GM18951 (cell line): Measurements from ENCODE around the gene APOA1.

Experiments
- POLR2A ChIP-seq: IDR thresholded peaks from 4 replicates; pipeline ENCODE4 v1.6.1; 2011; ENCODE audit warnings: mild to moderate bottlenecking; ENCODE audit not compliant: insufficient read length, insufficient read depth; ENCODE audit errors: extremely low read depth
- in situ Hi-C: fragments of 300-500 bp; cut with MboI; formaldehyde crosslinking; loops from one replicate; pipeline ENCODE4 v1.12.0; 2022; ENCODE audit warnings: low sequenced_read_pairs, mixed read lengths, inconsistent platforms; ENCODE audit not compliant: unreplicated experiment

The APOA1 gene

GRCh38 chr11:116826751-116827431 lies 10.5 kb downstream of the APOA1 start:
- in situ Hi-C loops, result no loop called here

GRCh38 chr11:116825854-116826750 lies 11.3 kb downstream of the APOA1 start:
- TF ChIP-seq POLR2A, result no peak
- in situ Hi-C loops, result no loop called here

More at GRCh38 chr11:116826751-116827431, 10.5 kb downstream of the APOA1 start:
- TF ChIP-seq POLR2A, result no peak

- no peak for TF ChIP-seq POLR2A
- in situ Hi-C loops, result no loop called here
Observed at GRCh38 chr11:116825434-116825833, 12.0 kb downstream of the APOA1 start.

- in situ Hi-C loops, result no loop called here
- no peak for TF ChIP-seq POLR2A
Observed at GRCh38 chr11:116823031-116823843, 14.2 kb downstream of the APOA1 start, which contains the start of gene APOA4. Gene APOA4 (minus strand): TSS chr11:116823304. CDS start chr11:116823191, 113 bp downstream.

- TF ChIP-seq POLR2A, result no peak
- in situ Hi-C loops, result no loop called here
Observed at GRCh38 chr11:116822575-116822974, 14.8 kb downstream of the APOA1 start.

- in situ Hi-C loops, result no loop called here
- no peak for TF ChIP-seq POLR2A
Observed at GRCh38 chr11:116821050-116821918, 16.1 kb downstream of the APOA1 start.

- in situ Hi-C loops, result no loop called here
Observed at GRCh38 chr11:116819049-116819448, 18.4 kb downstream of the APOA1 start.

GRCh38 chr11:116814502-116814901 lies 22.9 kb downstream of the APOA1 start:
- no peak for TF ChIP-seq POLR2A
- in situ Hi-C loops, result no loop called here

More at GRCh38 chr11:116819049-116819448, 18.4 kb downstream of the APOA1 start:
- no peak for TF ChIP-seq POLR2A

GRCh38 chr11:116813781-116814471 lies 23.5 kb downstream of the APOA1 start:
- in situ Hi-C loops, result no loop called here

GRCh38 chr11:116813170-116813569 lies 24.3 kb downstream of the APOA1 start:
- in situ Hi-C loops, result no loop called here
- no peak for TF ChIP-seq POLR2A

More at GRCh38 chr11:116813781-116814471, 23.5 kb downstream of the APOA1 start:
- TF ChIP-seq POLR2A, result no peak

GRCh38 chr11:116812109-116812508 lies 25.3 kb downstream of the APOA1 start:
- in situ Hi-C loops, result no loop called here
- no peak for TF ChIP-seq POLR2A
